K562 (cell line): ENCODE data around the gene COL1A1. TPM values are rescaled to one million over a fixed set of nuclear protein-coding genes. Genes with fewer than 3 reads are reported as not detected.

Experiments
- ATAC-seq: fragments of 200-7000 bp; cut with Tn5 transposase; 3 replicates; pipeline ENCODE4 v1.9.1; 2020; ENCODE audit warnings: moderate library complexity
- BruUV-seq: library from RNA; stranded (reverse); fragments of 400-500 nt; replicated peaks from 2 replicates; lab custom pipeline; 2021; lab: Mats Ljungman, UMichigan
- CTCF ChIA-PET: fragments of 300-600 bp; formaldehyde crosslinking; extraction: SDS; loops from one replicate; lab custom pipeline; 2021; ENCODE audit warnings: low intra/inter-chr PET ratio; lab: Yijun Ruan, JAX
- POLR2A ChIA-PET: fragments of 300-600, 350-650 bp; sonication (Branson Sonifier 250); formaldehyde crosslinking; extraction: SDS; loops from one replicate; lab custom pipeline; 2021; ENCODE audit warnings: antibody characterized with exemption, inconsistent platforms; lab: Yijun Ruan, JAX
- DNase-seq, 4 experiments: peaks; one replicate each; pipeline versions ENCODE4 v3.0.0 to v3.0.0-alpha.2; 2011 to 2018; ENCODE audit warnings: low spot score in 3 of 4, mixed read lengths in 3 of 4; ENCODE audit errors: extremely low read depth in 1 of 4
- FAIRE-seq: peaks from 2 replicates; lab custom pipeline; 2011; peaks lifted over from hg19 to GRCh38; lab: Jason Lieb, UNC
- H2AFZ ChIP-seq: 2 replicates; pipeline ENCODE4 v1.6.0; 2011; ENCODE audit warnings: low read depth, low read length, control low read depth, inconsistent platforms
- H3K27ac ChIP-seq: fragments of 200-600 bp; 3 replicates; pipeline ENCODE4 v1.8.0; 2011; ENCODE audit warnings: low read depth, mild to moderate bottlenecking, control low read depth, inconsistent platforms, low read length, moderate library complexity, mixed read lengths; ENCODE audit errors: extremely low read depth
- H3K27me3 ChIP-seq, 2 experiments: fragments of 300-600 bp in 1 of 2; 2 replicates in 1 of 2; 3 replicates in 1 of 2; pipeline versions ENCODE4 v1.6.0 to v1.8.0; 2011; ENCODE audit warnings: inconsistent platforms in 2 of 2, low read length in 2 of 2, mild to moderate bottlenecking in 1 of 2, mixed read lengths in 1 of 2, moderate library complexity in 1 of 2; ENCODE audit not compliant: control insufficient read depth in 2 of 2, insufficient read depth in 2 of 2
- H3K36me3 ChIP-seq: fragments of 300-600 bp; 3 replicates; pipeline ENCODE4 v1.8.0; 2011; ENCODE audit warnings: mild to moderate bottlenecking, low read length, inconsistent platforms; ENCODE audit not compliant: control insufficient read depth, insufficient read depth
- H3K4me1 ChIP-seq, 2 experiments: fragments of 200-600 bp in 1 of 2; replicated peaks in 1 of 2; 2 replicates in 1 of 2; 3 replicates in 1 of 2; pipeline versions ENCODE4 v1.5.1 to v1.8.0; 2011; ENCODE audit warnings: inconsistent platforms in 2 of 2, low read length in 2 of 2, mild to moderate bottlenecking in 1 of 2, mixed read lengths in 1 of 2, moderate library complexity in 1 of 2; ENCODE audit not compliant: control insufficient read depth in 2 of 2, insufficient read depth in 2 of 2
- H3K4me2 ChIP-seq: 2 replicates; pipeline ENCODE4 v1.6.1; 2011; ENCODE audit warnings: low read length, control low read depth, inconsistent platforms, mixed read lengths; ENCODE audit not compliant: insufficient read depth
- H3K4me3 ChIP-seq: fragments of 200-600 bp; sonication (generic), shearing (Covaris generic); 2 replicates; pipeline ENCODE4 v1.5.1; 2016; ENCODE audit warnings: control low read depth, inconsistent platforms
- H3K79me2 ChIP-seq: fragments of 200-600 bp; 3 replicates; pipeline ENCODE4 v1.8.0; 2011; ENCODE audit warnings: low read length, inconsistent platforms; ENCODE audit not compliant: control insufficient read depth, insufficient read depth
- H3K9ac ChIP-seq, 2 experiments: 2 replicates each; pipeline versions ENCODE4 v1.6.0 to v1.6.1; 2011; ENCODE audit warnings: low read depth in 2 of 2, low read length in 2 of 2, control low read depth in 1 of 2, inconsistent platforms in 1 of 2, mild to moderate bottlenecking in 1 of 2, mixed read lengths in 1 of 2; ENCODE audit not compliant: insufficient read depth in 1 of 2
- H3K9me1 ChIP-seq: one replicate; pipeline ENCODE4 v1.6.0; 2011; ENCODE audit warnings: inconsistent platforms, mild to moderate bottlenecking, low read length, moderate library complexity; ENCODE audit not compliant: control insufficient read depth, insufficient read depth
- H3K9me3 ChIP-seq: replicated peaks from 2 replicates; pipeline ENCODE4 v1.5.1; 2011; ENCODE audit warnings: low read depth, low read length, inconsistent platforms; ENCODE audit not compliant: control insufficient read depth, insufficient read depth
- H4K20me1 ChIP-seq: replicated peaks from 2 replicates; pipeline ENCODE4 v1.6.1; 2011; ENCODE audit warnings: low read length, inconsistent platforms, mixed read lengths; ENCODE audit not compliant: control insufficient read depth, insufficient read depth
- ASH1L ChIP-seq: fragments of 450-650 bp; IDR thresholded peaks from 2 replicates; pipeline ENCODE4 v1.6.1; 2018; ENCODE audit warnings: borderline replicate concordance, mild to moderate bottlenecking, low read depth; ENCODE audit not compliant: partially characterized antibody
- CCAR2 ChIP-seq: fragments of 200-400 bp; formaldehyde crosslinking; IDR thresholded peaks from 2 replicates; pipeline ENCODE4 v1.6.1; 2017; ENCODE audit warnings: mild to moderate bottlenecking, low read depth, low read length
- CHD2 ChIP-seq: IDR thresholded peaks from 2 replicates; pipeline ENCODE4 v1.6.1; 2011; ENCODE audit warnings: low read depth, low read length
- CREB3L1 ChIP-seq: fragments of 450-650 bp; IDR thresholded peaks from 2 replicates; pipeline ENCODE4 v1.6.1; 2014; ENCODE audit warnings: low read depth, mild to moderate bottlenecking, moderate library complexity, borderline replicate concordance
- ELF1 ChIP-seq: fragments of 200-800 bp; sonication (Bioruptor generic); IDR thresholded peaks from 2 replicates; pipeline ENCODE4 v1.6.1; 2016; ENCODE audit warnings: missing genetic modification characterization, missing compliant biosample characterization
- NFXL1 ChIP-seq: fragments of 450-650 bp; formaldehyde crosslinking; IDR thresholded peaks from 2 replicates; pipeline ENCODE4 v1.4.0; 2021; ENCODE audit warnings: mild to moderate bottlenecking
- NR1H2 ChIP-seq: sonication (generic); formaldehyde crosslinking; IDR thresholded peaks from 2 replicates; pipeline ENCODE4 v1.4.0; 2020; ENCODE audit warnings: mild to moderate bottlenecking, missing genetic modification reagents
- NR3C1 ChIP-seq: sonication (generic); formaldehyde crosslinking; IDR thresholded peaks from 2 replicates; pipeline ENCODE4 v1.8.1; 2022; ENCODE audit warnings: missing genetic modification reagents
- RNF219 ChIP-seq: fragments of 250-450 bp; sonication (Bioruptor Pico); IDR thresholded peaks from 2 replicates; pipeline ENCODE4 v1.5.0; 2022; ENCODE audit warnings: mild to moderate bottlenecking
- SIN3A ChIP-seq, 2 experiments: fragments of 150-350 bp in 1 of 2; IDR thresholded peaks; 2 replicates each; pipeline ENCODE4 v1.6.1; 2011 to 2016; ENCODE audit warnings: borderline replicate concordance in 2 of 2, low read depth in 2 of 2, low read length in 2 of 2, mild to moderate bottlenecking in 2 of 2, moderate library complexity in 2 of 2; ENCODE audit not compliant: control insufficient read depth in 1 of 2
- XRCC3 ChIP-seq: fragments of 450-650 bp; IDR thresholded peaks from 2 replicates; pipeline ENCODE4 v1.6.1; 2017; ENCODE audit warnings: mild to moderate bottlenecking, moderate library complexity
- YY1 ChIP-seq, 3 experiments: IDR thresholded peaks; 2 replicates each; pipeline ENCODE4 v1.6.1; 2011; ENCODE audit warnings: low read length in 2 of 3, mild to moderate bottlenecking in 2 of 3, moderate library complexity in 2 of 3, borderline replicate concordance in 1 of 3, control low read depth in 1 of 3, low read depth in 1 of 3; ENCODE audit not compliant: insufficient read depth in 3 of 3, insufficient replicate concordance in 2 of 3, control insufficient read depth in 1 of 3, insufficient read length in 1 of 3; ENCODE audit errors: extremely low read depth in 1 of 3
- ZNF445 ChIP-seq: fragments of 250-450 bp; sonication (Bioruptor Pico); IDR thresholded peaks from 2 replicates; pipeline ENCODE4 v1.4.0; 2020; ENCODE audit warnings: low read depth, mild to moderate bottlenecking, moderate library complexity
- WGBS: fragments of 100-300 bp; shearing (Covaris generic); methylation state at CpG from one replicate; pipeline ENCODE4 v1.1.6; 2016; ENCODE audit warnings: low coverage, mixed read lengths; ENCODE audit not compliant: insufficient coverage; ENCODE audit errors: missing lambda C conversion rate; 5-methylcytosine and 5-hydroxymethylcytosine counted together
- in situ Hi-C: fragments of 300-500 bp; cut with MboI; formaldehyde crosslinking; loops from 4 replicates; pipeline ENCODE4 v1.15.0; 2018; ENCODE audit warnings: inconsistent platforms, mixed read lengths
- intact Hi-C: fragments of 100-400 bp; cut with micrococcal nuclease; formaldehyde crosslinking; loops from 2 replicates; pipeline ENCODE4 v1.14.2; 2022
- polyA plus RNA-seq, 8 experiments: library from polyadenylated mRNA; depleted of rRNA in 4 of 8; stranded (reverse) in 5 of 8; unstranded in 3 of 8; fragments of >200 nt; fragmentation: Nextera tagmentation in 2 of 8; fragmentation: Illumina TruSeq in 1 of 8; extraction: Ambion mirVana in 2 of 8; extraction: Trizol in 1 of 8; gene quantifications; 2 replicates each; pipeline versions ENCODE4 v1.2.1 to v1.2.3, GENCODE V29; 2011 to 2014; ENCODE audit warnings: inconsistent platforms in 1 of 8, missing spikeins in 1 of 8
- total RNA-seq, 7 experiments: library from RNA; depleted of rRNA in 6 of 7; stranded (reverse); fragments of >200 nt in 6 of 7; fragmentation: Illumina TruSeq in 2 of 7; extraction: Trizol in 2 of 7; gene quantifications; 2 replicates each; pipeline versions ENCODE4 v1.2.1 to v1.2.3, GENCODE V29; 2011 to 2021; ENCODE audit warnings: low replicate concordance in 1 of 7
- TF ChIP-seq, protein P1 (sequence below), 2 experiments: IDR thresholded peaks; 2 replicates each; pipeline ENCODE4 v1.6.1; 2012; ENCODE audit warnings: improper control_type of control experiment in 2 of 2, low read depth in 2 of 2, low read length in 2 of 2, borderline replicate concordance in 1 of 2

COL1A1 gene
- total and polyA plus RNA-seq, 9 of the 15 experiments (the other 6 are each of a cell fraction or from before 2014, with no cell fraction given), result 0.04 to 3.4 (median 0.18) TPM

DNA sequence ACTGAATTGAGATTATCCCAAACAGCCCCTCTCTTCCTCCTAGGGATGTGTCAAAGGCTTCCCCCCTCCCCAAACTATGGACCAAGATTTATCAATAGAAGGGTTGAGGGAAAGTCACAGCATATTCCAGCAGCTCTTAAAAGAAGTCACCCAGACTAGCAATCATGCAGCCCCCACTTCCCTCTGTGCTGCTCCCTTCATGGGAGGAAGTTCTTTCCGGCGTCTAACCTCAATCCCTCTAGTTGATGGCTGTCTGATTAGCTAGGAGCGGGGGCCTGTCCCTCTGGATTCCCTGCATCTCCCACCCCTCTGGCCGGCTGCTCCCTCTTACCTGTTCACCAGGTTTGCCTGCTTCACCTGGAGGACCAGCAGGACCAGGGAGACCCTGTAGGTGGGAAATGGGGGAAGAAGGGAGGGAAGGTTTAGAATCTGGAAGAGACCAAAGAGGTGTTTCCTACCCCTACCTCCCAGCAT, 9.2 kb downstream of the COL1A1 start:
- in situ Hi-C loops, result no loop called here
- H3K9me1 ChIP-seq, result no peaks in the 10 kb centered on the region
- FAIRE-seq (no peak), DNase-seq (no peak), ATAC-seq (no peak)
- no peak overlapping the region for H3K4me2 ChIP-seq
- no peak overlapping the region for H2AFZ ChIP-seq
- no peak overlapping the region for H3K27ac ChIP-seq
- ChIA-PET POLR2A (no interaction called here), CTCF (no interaction called here)
- no TSS peak for BruUV-seq
- no peaks in the 10 kb centered on the region for H3K79me2 ChIP-seq
- H4K20me1 ChIP-seq, result peaks cover 7% of the 10 kb centered on the region; the same call in 1 of the 2 replicates
- intact Hi-C loops, result no loop called here
- 4% methylated on average over 3 of the region's 4 CpGs for WGBS
- no peaks in the 10 kb centered on the region for H3K36me3 ChIP-seq
- no peaks in the 10 kb centered on the region for H3K9me3 ChIP-seq
- peaks cover 47 to 93% of the 10 kb centered on the region in 2 experiments; a peak in 4 of 5 replicates for H3K27me3 ChIP-seq
- H3K9ac ChIP-seq, result no peak overlapping the region
- no peaks in the 10 kb centered on the region; a peak in 1 of 5 replicates for H3K4me1 ChIP-seq
- no peak overlapping the region for H3K4me3 ChIP-seq
- no peak for TF ChIP-seq ELF1 (tag)
- TF ChIP-seq NR3C1, result no peak
- no peak for TF ChIP-seq RNF219 (CRISPR knock-in tag)
- no peak for TF ChIP-seq XRCC3
- TF ChIP-seq CCAR2, result no peak
- no peak for TF ChIP-seq ZNF445
- no peak for TF ChIP-seq CHD2
- no peak for TF ChIP-seq NFXL1 (CRISPR knock-in tag)
- TF ChIP-seq, protein P1, sequence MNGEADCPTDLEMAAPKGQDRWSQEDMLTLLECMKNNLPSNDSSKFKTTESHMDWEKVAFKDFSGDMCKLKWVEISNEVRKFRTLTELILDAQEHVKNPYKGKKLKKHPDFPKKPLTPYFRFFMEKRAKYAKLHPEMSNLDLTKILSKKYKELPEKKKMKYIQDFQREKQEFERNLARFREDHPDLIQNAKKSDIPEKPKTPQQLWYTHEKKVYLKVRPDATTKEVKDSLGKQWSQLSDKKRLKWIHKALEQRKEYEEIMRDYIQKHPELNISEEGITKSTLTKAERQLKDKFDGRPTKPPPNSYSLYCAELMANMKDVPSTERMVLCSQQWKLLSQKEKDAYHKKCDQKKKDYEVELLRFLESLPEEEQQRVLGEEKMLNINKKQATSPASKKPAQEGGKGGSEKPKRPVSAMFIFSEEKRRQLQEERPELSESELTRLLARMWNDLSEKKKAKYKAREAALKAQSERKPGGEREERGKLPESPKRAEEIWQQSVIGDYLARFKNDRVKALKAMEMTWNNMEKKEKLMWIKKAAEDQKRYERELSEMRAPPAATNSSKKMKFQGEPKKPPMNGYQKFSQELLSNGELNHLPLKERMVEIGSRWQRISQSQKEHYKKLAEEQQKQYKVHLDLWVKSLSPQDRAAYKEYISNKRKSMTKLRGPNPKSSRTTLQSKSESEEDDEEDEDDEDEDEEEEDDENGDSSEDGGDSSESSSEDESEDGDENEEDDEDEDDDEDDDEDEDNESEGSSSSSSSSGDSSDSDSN (IDR thresholded peaks at IDR 0.05; ENCODE audit: borderline replicate concordance in 1 of 2, low read depth in 2 of 2, low read length in 2 of 2), result no peak
- TF ChIP-seq SIN3A (IDR thresholded peaks at IDR 0.05; ENCODE audit: borderline replicate concordance in 2 of 2, control insufficient read depth in 1 of 2, low read depth in 2 of 2, low read length in 2 of 2), result no peak
- TF ChIP-seq NR1H2 (CRISPR knock-in tag), result no peak
- no peak for TF ChIP-seq ASH1L
- no peak for TF ChIP-seq CREB3L1
- no peak for TF ChIP-seq YY1 (IDR thresholded peaks at IDR 0.05; ENCODE audit: borderline replicate concordance in 1 of 3, control insufficient read depth in 1 of 3, extremely low read depth in 1 of 3, insufficient read depth in 3 of 3, insufficient read length in 1 of 3, insufficient replicate concordance in 2 of 3, low read depth in 1 of 3, low read length in 2 of 3)
